Panc1 (cell line): ENCODE measurements around the gene MIER2. TPM values are rescaled to one million over a fixed set of nuclear protein-coding genes. Genes with fewer than 3 reads are reported as not detected.
A peak's percentile ranks its signal among the peaks of the same experiment; 100 is the strongest.
"Not testable (repeated sequence)": the region's sequence is repeated elsewhere in the genome, so short reads cannot be mapped to it uniquely, and the experiment has no call there.

Source experiments
- ATAC-seq: fragments of 200-7000 bp; cut with Tn5 transposase; 2 replicates; pipeline ENCODE4 v1.9.1; 2020; ENCODE audit warnings: mild to moderate bottlenecking, moderate library complexity
- Bru-seq: library from RNA; stranded (reverse); fragments of 400-500 nt; gene quantifications from one replicate; lab custom pipeline; 2021; lab: Mats Ljungman, UMichigan
- BruChase-seq, 2 experiments: library from RNA; stranded (reverse); fragments of 400-500 nt; gene quantifications; one replicate each; lab custom pipeline; 2021; lab: Mats Ljungman, UMichigan
- BruUV-seq: library from RNA; stranded (reverse); fragments of 400-500 nt; replicated peaks from 2 replicates; lab custom pipeline; 2021; lab: Mats Ljungman, UMichigan
- CTCF ChIA-PET: fragments of 300-600 bp; sonication (Branson Sonifier 250); formaldehyde crosslinking; loops from one replicate; lab custom pipeline; 2022; ENCODE audit warnings: antibody characterized with exemption; lab: Charles Lee
- POLR2A ChIA-PET: fragments of 300-600 bp; sonication (Branson Sonifier 250); formaldehyde crosslinking; loops from one replicate; lab custom pipeline; 2022; ENCODE audit warnings: antibody characterized with exemption; lab: Charles Lee
- DNase-seq: peaks from one replicate; pipeline ENCODE4 v3.0.0-alpha.2; 2010; ENCODE audit warnings: low read depth, low spot score
- H3K27ac ChIP-seq: 2 replicates; pipeline ENCODE4 v1.5.1; 2011; ENCODE audit warnings: mild to moderate bottlenecking, low read length, inconsistent platforms
- H3K27me3 ChIP-seq: fragments of 200-500 bp; sonication (Bioruptor generic); 2 replicates; pipeline ENCODE4 v1.6.0; 2014; ENCODE audit warnings: low read length, inconsistent platforms; ENCODE audit not compliant: control insufficient read depth, insufficient read depth
- H3K36me3 ChIP-seq: fragments of 200-500 bp; sonication (Bioruptor generic); 2 replicates; pipeline ENCODE4 v1.5.1; 2014; ENCODE audit warnings: inconsistent platforms, mild to moderate bottlenecking, low read length, moderate library complexity; ENCODE audit not compliant: control insufficient read depth, insufficient read depth
- H3K4me1 ChIP-seq: 2 replicates; pipeline ENCODE4 v1.5.1; 2011; ENCODE audit warnings: inconsistent platforms, mild to moderate bottlenecking, low read length, moderate library complexity; ENCODE audit not compliant: control insufficient read depth, insufficient read depth
- H3K4me3 ChIP-seq, 2 experiments: 2 replicates each; pipeline ENCODE4 v1.5.1; 2011 to 2012; ENCODE audit warnings: low read depth in 2 of 2, low read length in 2 of 2, mild to moderate bottlenecking in 2 of 2, inconsistent platforms in 1 of 2, moderate library complexity in 1 of 2
- H3K9me3 ChIP-seq: fragments of 200-500 bp; sonication (Bioruptor generic); 2 replicates; pipeline ENCODE4 v1.5.1; 2014; ENCODE audit warnings: low read depth, mild to moderate bottlenecking, inconsistent platforms, low read length, moderate library complexity; ENCODE audit not compliant: control insufficient read depth, insufficient read depth
- CTCF ChIP-seq: fragments of 450-650 bp; IDR thresholded peaks from 2 replicates; pipeline ENCODE4 v1.5.1; 2017; ENCODE audit warnings: mild to moderate bottlenecking
- POLR2AphosphoS5 ChIP-seq: IDR thresholded peaks from 2 replicates; pipeline ENCODE4 v1.6.1; 2012; ENCODE audit warnings: mild to moderate bottlenecking, low read depth, low read length, moderate library complexity
- REST ChIP-seq, 2 experiments: IDR thresholded peaks; 2 replicates each; pipeline ENCODE4 v1.6.1; 2011 to 2012; ENCODE audit warnings: low read depth in 2 of 2, control low read depth in 1 of 2, low read length in 1 of 2, mild to moderate bottlenecking in 1 of 2, moderate library complexity in 1 of 2; ENCODE audit not compliant: insufficient read depth in 1 of 2
- SIN3A ChIP-seq: IDR thresholded peaks from 2 replicates; pipeline ENCODE4 v1.6.1; 2012; ENCODE audit warnings: low read depth, mild to moderate bottlenecking, low read length, moderate library complexity, borderline replicate concordance; ENCODE audit not compliant: insufficient read depth
- TCF7L2 ChIP-seq: IDR thresholded peaks from 2 replicates; pipeline ENCODE4 v1.6.1; 2011; ENCODE audit warnings: mild to moderate bottlenecking, low read depth, low read length, inconsistent platforms
- in situ Hi-C: cut with HindIII; loops from 2 replicates; pipeline ENCODE4 v1.10.0; 2016; ENCODE audit warnings: low sequenced_read_pairs, low pct_unique_long_range_greater_than_20kb
- intact Hi-C: fragments of 100-400 bp; cut with micrococcal nuclease; formaldehyde crosslinking; loops from one replicate; pipeline ENCODE4 v1.10.0; 2022; ENCODE audit not compliant: unreplicated experiment
- long read RNA-seq: library from polyadenylated mRNA; unstranded; transcript quantifications from one replicate; pipeline ENCODE4 v2.0.0, GENCODE V29; 2021; ENCODE audit not compliant: unreplicated experiment
- polyA plus RNA-seq: library from polyadenylated mRNA; unstranded; fragments of >200 nt; gene quantifications from one replicate; pipeline ENCODE4 v1.2.1, GENCODE V29; 2012; ENCODE audit warnings: missing spikeins; ENCODE audit not compliant: insufficient read length
- total RNA-seq: library from RNA; stranded (reverse); gene quantifications from one replicate; pipeline ENCODE4 v1.2.1, GENCODE V29; 2021; ENCODE audit not compliant: unreplicated experiment

Gene MIER2
- total RNA-seq: 32.1 TPM
- polyA plus RNA-seq: 45.4 TPM
- Bru-seq, nascent RNA: percentile 68 among the genes with signal in this experiment
- percentile 67 among the genes with signal in this experiment for BruChase-seq, experiment 1, labeled RNA remaining after a 2-hour chase
- BruChase-seq, experiment 2, labeled RNA remaining after a 6-hour chase: percentile 66 among the genes with signal in this experiment
- long read RNA-seq, full-length matches to known transcripts: 3 of 26 reads
- long read RNA-seq, partial matches to known transcripts: 9 of 26 reads
- long read RNA-seq, other reads (novel, unspliced or antisense): 14 of 26 reads

GRCh38 chr19:344625-345319, at the start of gene MIER2:
MIER2 (minus strand) TSS chr19:344796; CDS start chr19:344782, 14 bp downstream.
- peaks cover 3% of the 10 kb centered on the region; the same call in 1 of the 2 replicates for H3K36me3 ChIP-seq
- peak within 1 kb of the TSS; percentile 63 to 83 for H3K4me3 ChIP-seq
- in situ Hi-C loops: no loop called here
- TF ChIP-seq REST (IDR thresholded peaks at IDR 0.05; ENCODE audit: insufficient read depth in 1 of 2, low read depth in 2 of 2, low read length in 1 of 2): no peak
- TF ChIP-seq POLR2AphosphoS5: peak; percentile 21; the same call in 1 of the 2 replicates
- H3K27ac ChIP-seq: peak within 1 kb of the TSS; percentile 77
- H3K4me1 ChIP-seq: peaks cover 13% of the 10 kb centered on the region
- ATAC-seq: peak; percentile 93
- DNase-seq: no peak
- no peaks in the 10 kb centered on the region for H3K9me3 ChIP-seq
- CTCF ChIA-PET: no interaction called here
- no peaks in the 10 kb centered on the region for H3K27me3 ChIP-seq
- intact Hi-C loops: no loop called here
- POLR2A ChIA-PET: no interaction called here
- BruUV-seq: no TSS peak

GRCh38 chr19:393560-393959, 49.0 kb upstream of the MIER2 start:
- H3K27me3 ChIP-seq, in situ Hi-C loops, POLR2A ChIA-PET, H3K4me1 ChIP-seq, H3K9me3 ChIP-seq, H3K4me3 ChIP-seq, ATAC-seq, intact Hi-C loops, BruUV-seq, H3K36me3 ChIP-seq, DNase-seq, CTCF ChIA-PET, H3K27ac ChIP-seq: not testable (repeated sequence)

GRCh38 chr19:392375-392970, 47.9 kb upstream of the MIER2 start:
- ChIA-PET POLR2A (no interaction called here), CTCF (no interaction called here)
- Histone ChIP-seq H3K4me3 (no peak overlapping the region), H3K27ac (no peak overlapping the region), H3K9me3 (no peaks in the 10 kb centered on the region), H3K36me3 (no peaks in the 10 kb centered on the region), H3K4me1 (no peaks in the 10 kb centered on the region), H3K27me3 (no peaks in the 10 kb centered on the region)
- TF ChIP-seq CTCF: no peak
- TF ChIP-seq TCF7L2: no peak
- TF ChIP-seq SIN3A: no peak
- TF ChIP-seq REST (IDR thresholded peaks at IDR 0.05; ENCODE audit: insufficient read depth in 1 of 2, low read depth in 2 of 2, low read length in 1 of 2): no peak
- TF ChIP-seq POLR2AphosphoS5: no peak
- no peak for ATAC-seq
- intact Hi-C loops: no loop called here
- no peak for DNase-seq
- in situ Hi-C loops: no loop called here
- BruUV-seq: no TSS peak
